GM23248 (cell line): ENCODE data around the gene RNF135. TPM values are rescaled to one million over a fixed set of nuclear protein-coding genes. Genes with fewer than 3 reads are reported as not detected.
A peak's percentile ranks its signal among the peaks of the same experiment; 100 is the strongest.
"Not testable (repeated sequence)": the region's sequence is repeated elsewhere in the genome, so short reads cannot be mapped to it uniquely, and the experiment has no call there.

ENCODE experiments used
- DNase-seq: peaks from one replicate; pipeline ENCODE4 v3.0.0-alpha.2; 2015
- H2AFZ ChIP-seq: fragments of 200-600 bp; sonication (generic); 2 replicates; pipeline ENCODE4 v1.6.1; 2016; ENCODE audit warnings: antibody characterized with exemption
- H3F3A ChIP-seq: fragments of 200-600 bp; sonication (generic); 2 replicates; pipeline ENCODE4 v1.6.1; 2016; ENCODE audit warnings: mild to moderate bottlenecking, antibody characterized with exemption, mixed run types; ENCODE audit not compliant: insufficient read depth
- H3K27ac ChIP-seq: fragments of 200-600 bp; sonication (generic); 2 replicates; pipeline ENCODE4 v1.5.1; 2016; ENCODE audit warnings: mild to moderate bottlenecking
- H3K27me3 ChIP-seq: fragments of 200-600 bp; sonication (generic); replicated peaks from 2 replicates; pipeline ENCODE4 v1.6.1; 2016; ENCODE audit warnings: mild to moderate bottlenecking; ENCODE audit not compliant: insufficient read depth
- H3K36me3 ChIP-seq: fragments of 200-600 bp; sonication (generic); 2 replicates; pipeline ENCODE4 v1.6.1; 2016; ENCODE audit warnings: low read depth, mild to moderate bottlenecking
- H3K4me1 ChIP-seq: fragments of 200-600 bp; sonication (generic); 2 replicates; pipeline ENCODE4 v1.6.1; 2016; ENCODE audit warnings: mild to moderate bottlenecking; ENCODE audit not compliant: insufficient read depth
- H3K4me2 ChIP-seq: fragments of 200-600 bp; sonication (generic); one replicate; pipeline ENCODE4 v1.6.1; 2016; ENCODE audit warnings: mild to moderate bottlenecking; ENCODE audit not compliant: unreplicated experiment
- H3K4me3 ChIP-seq: fragments of 200-600 bp; sonication (generic); 2 replicates; pipeline ENCODE4 v1.5.1; 2016; ENCODE audit warnings: mild to moderate bottlenecking
- H3K79me2 ChIP-seq: fragments of 200-600 bp; sonication (generic); 2 replicates; pipeline ENCODE4 v1.6.1; 2016; ENCODE audit warnings: mild to moderate bottlenecking; ENCODE audit not compliant: insufficient read depth
- H3K9ac ChIP-seq: fragments of 200-600 bp; sonication (generic); 2 replicates; pipeline ENCODE4 v1.6.1; 2016; ENCODE audit warnings: mild to moderate bottlenecking
- H3K9me2 ChIP-seq: fragments of 200-600 bp; sonication (generic); 2 replicates; pipeline ENCODE4 v1.6.1; 2016; ENCODE audit warnings: mixed run types, mild to moderate bottlenecking, moderate library complexity; ENCODE audit not compliant: insufficient read depth
- H3K9me3 ChIP-seq: fragments of 200-600 bp; sonication (generic); one replicate; pipeline ENCODE4 v1.6.1; 2017; ENCODE audit warnings: low read depth
- H4K20me1 ChIP-seq: fragments of 200-600 bp; sonication (generic); 2 replicates; pipeline ENCODE4 v1.6.0; 2016; ENCODE audit not compliant: insufficient read depth
- EZH2 ChIP-seq: fragments of 200-600 bp; sonication (generic); IDR thresholded peaks from 2 replicates; pipeline ENCODE4 v1.6.1; 2018; ENCODE audit warnings: antibody characterized with exemption, mild to moderate bottlenecking; ENCODE audit not compliant: insufficient read depth, poor library complexity, severe bottlenecking
- EZH2phosphoT487 ChIP-seq: fragments of 200-600 bp; sonication (generic); IDR thresholded peaks from 2 replicates; pipeline ENCODE4 v1.6.1; 2018; ENCODE audit warnings: antibody characterized with exemption, moderate library complexity, mild to moderate bottlenecking, low read depth; ENCODE audit not compliant: insufficient read depth
- WGBS, 2 experiments: methylation state at CpG; one replicate each; pipeline ENCODE4 v1.1.6; 2015 to 2017; ENCODE audit warnings: low lambda C conversion rate in 2 of 2, low coverage in 1 of 2; ENCODE audit errors: missing lambda C conversion rate in 2 of 2; 5-methylcytosine and 5-hydroxymethylcytosine counted together
- in situ Hi-C: fragments of 300-500 bp; cut with MboI; formaldehyde crosslinking; loops from 2 replicates; pipeline ENCODE4 v1.15.0; 2020
- polyA plus RNA-seq: library from polyadenylated mRNA; unstranded; fragments of >200 nt; fragmentation: Nextera tagmentation; extraction: Ambion mirVana; gene quantifications from 2 replicates; pipeline ENCODE4 v1.2.1, GENCODE V29; 2016
- total RNA-seq: library from RNA; depleted of rRNA; stranded (reverse); fragments of >200 nt; shearing (Covaris generic); gene quantifications from 2 replicates; pipeline ENCODE4 v1.2.3, GENCODE V29; 2014

RNF135 gene
- total and polyA plus RNA-seq, 2 experiments from 2014 or later: 20.5 to 21.2 TPM

DNA sequence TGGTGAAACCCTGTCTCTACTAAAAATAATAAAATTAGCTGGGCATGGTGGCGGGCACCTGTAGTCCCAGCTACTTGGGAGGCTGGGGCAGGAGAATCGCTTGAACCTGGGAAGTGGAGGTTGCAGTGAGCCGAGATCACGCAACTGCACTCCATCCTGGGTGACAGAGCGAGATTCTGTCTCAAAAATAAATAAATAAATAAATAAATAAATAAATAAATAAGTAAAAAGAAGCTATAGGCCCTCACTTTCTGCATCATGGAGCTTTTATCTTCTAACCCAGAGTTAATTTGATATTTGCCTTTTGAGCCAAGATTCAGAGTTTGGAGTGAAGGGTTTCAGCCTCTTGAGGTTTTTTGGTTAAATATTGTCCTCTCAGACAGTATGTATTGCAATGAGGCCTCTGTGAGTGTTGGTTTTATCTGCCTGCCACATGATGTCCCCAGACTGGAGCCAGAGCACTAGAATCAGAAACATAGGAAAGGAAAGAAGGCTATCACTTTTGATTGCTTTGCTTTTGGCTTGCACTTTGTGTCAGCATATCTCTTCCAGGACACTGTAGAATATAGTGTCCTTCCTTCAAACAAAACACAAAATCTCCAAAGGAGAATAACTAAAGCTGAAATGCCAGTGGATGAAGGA is 32.5 kb downstream of the RNF135 start:
- Histone ChIP-seq H3K9ac (no peak overlapping the region), H3K27me3 (no peaks in the 10 kb centered on the region), H3K4me2 (no peak overlapping the region), H3K9me2 (no peaks in the 10 kb centered on the region), H2AFZ (no peak overlapping the region), H4K20me1 (no peaks in the 10 kb centered on the region), H3K4me1 (no peaks in the 10 kb centered on the region; the same call in 1 of the 2 replicates), H3K36me3 (peaks cover 12% of the 10 kb centered on the region; the same call in 1 of the 2 replicates), H3K4me3 (no peak overlapping the region), H3K79me2 (no peaks in the 10 kb centered on the region), H3F3A (peaks cover 5% of the 10 kb centered on the region), H3K9me3 (no peaks in the 10 kb centered on the region), H3K27ac (no peak overlapping the region)
- TF ChIP-seq EZH2 (no peak), EZH2phosphoT487 (no peak)
- DNase-seq: no peak
- WGBS, 2 experiments: 95 to 98% methylated on average over 5 of the region's 5 CpGs
- in situ Hi-C loops: loop anchor here (25.0 kb wide), 1 partner anchor 359 kb away; no protein-coding TSS in a partner anchor

DNA sequence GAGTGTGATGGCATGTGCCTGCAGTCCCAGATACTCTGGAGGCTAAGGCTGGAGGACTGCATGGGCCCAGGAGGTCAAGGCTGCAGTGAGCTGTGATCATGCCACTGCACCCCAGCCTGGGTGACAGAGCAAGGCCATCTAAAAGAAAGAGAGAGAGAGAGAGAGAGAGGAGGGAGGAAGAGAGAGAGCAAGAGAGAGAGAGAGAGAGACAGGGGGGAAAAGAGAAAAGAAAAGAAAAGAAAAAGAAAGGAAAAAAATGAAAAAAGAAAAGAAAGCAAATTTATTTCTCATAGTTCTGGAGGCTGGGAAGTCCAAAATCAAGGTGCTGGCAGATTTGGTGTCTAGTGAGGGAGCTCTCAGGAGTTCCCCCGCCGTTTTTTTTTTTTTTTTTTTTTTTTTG is 33.3 kb downstream of the RNF135 start:
- H4K20me1 ChIP-seq: no peaks in the 10 kb centered on the region
- no peaks in the 10 kb centered on the region for H3K79me2 ChIP-seq
- no peak overlapping the region for H3K4me3 ChIP-seq
- H3K36me3 ChIP-seq: peaks cover 7% of the 10 kb centered on the region; the same call in 1 of the 2 replicates
- no peaks in the 10 kb centered on the region for H3K27me3 ChIP-seq
- no peak overlapping the region for H3K9ac ChIP-seq
- H3K9me2 ChIP-seq: no peaks in the 10 kb centered on the region
- no peak overlapping the region for H3K27ac ChIP-seq
- no peak overlapping the region for H3K4me2 ChIP-seq
- H3F3A ChIP-seq: peaks cover 5% of the 10 kb centered on the region
- no peaks in the 10 kb centered on the region for H3K9me3 ChIP-seq
- H3K4me1 ChIP-seq: no peaks in the 10 kb centered on the region; the same call in 1 of the 2 replicates
- no peak overlapping the region for H2AFZ ChIP-seq
- TF ChIP-seq EZH2: no peak
- no peak for TF ChIP-seq EZH2phosphoT487
- WGBS, 2 experiments: 98 to 100% methylated on average over 2 of the region's 2 CpGs
- in situ Hi-C loops: loop anchor here (25.0 kb wide), 1 partner anchor 358 kb away; no protein-coding TSS in a partner anchor
- DNase-seq: no peak

DNA sequence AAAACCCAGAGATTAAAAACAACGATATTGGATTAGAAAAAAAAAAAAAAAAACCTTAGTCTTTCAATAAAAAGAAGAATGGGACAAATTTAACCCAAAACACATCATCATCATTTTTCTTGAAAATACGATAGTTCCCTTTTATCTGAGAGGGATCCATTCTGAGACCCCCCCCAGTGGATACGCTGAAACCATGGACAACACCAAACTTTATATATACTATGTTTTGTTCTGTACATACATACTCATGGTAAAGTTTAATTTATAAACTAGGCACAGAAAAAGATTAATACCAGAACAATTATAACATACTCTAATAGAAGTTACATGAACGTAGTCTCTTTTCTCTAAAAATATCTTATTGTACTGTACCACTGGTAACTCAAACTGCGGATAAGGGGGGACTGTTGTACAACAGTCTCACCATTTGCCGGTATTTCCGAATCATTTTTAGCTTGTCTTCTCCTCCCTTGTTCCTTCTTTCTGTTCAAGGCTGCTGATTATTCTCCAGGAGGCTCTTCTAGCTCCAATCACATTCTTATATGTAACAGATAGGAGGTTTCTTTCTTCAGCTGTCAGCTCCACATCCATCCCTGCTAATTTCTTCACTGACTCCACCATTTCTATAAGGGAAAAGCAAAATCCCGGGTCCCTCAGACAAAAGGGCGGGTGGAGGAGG is 37.0 kb downstream of the RNF135 start:
- Histone ChIP-seq H3K27ac (no peak overlapping the region), H3K79me2 (no peaks in the 10 kb centered on the region), H3K4me1 (peaks cover 23% of the 10 kb centered on the region), H4K20me1 (no peaks in the 10 kb centered on the region), H3K4me2 (peak overlapping the region; percentile 77), H2AFZ (peak overlapping the region; percentile 92), H3K4me3 (peak overlapping the region; percentile 71), H3K27me3 (no peaks in the 10 kb centered on the region), H3F3A (peaks cover 31% of the 10 kb centered on the region), H3K9ac (peak overlapping the region; percentile 73), H3K9me3 (no peaks in the 10 kb centered on the region), H3K36me3 (no peaks in the 10 kb centered on the region; the same call in 1 of the 2 replicates), H3K9me2 (no peaks in the 10 kb centered on the region)
- TF ChIP-seq EZH2phosphoT487: no peak
- no peak for TF ChIP-seq EZH2
- WGBS, 2 experiments: 49 to 50% methylated on average over 9 of the region's 9 CpGs
- in situ Hi-C loops: loop anchor here (25.0 kb wide), 1 partner anchor 354 kb away; no protein-coding TSS in a partner anchor
- DNase-seq: no peak

GRCh38 chr17:31008374-31009041 is 37.7 kb downstream of the RNF135 start:
- Histone ChIP-seq H4K20me1 (no peaks in the 10 kb centered on the region), H3K27ac (no peak overlapping the region), H3K9me3 (no peaks in the 10 kb centered on the region), H3K9ac (peak overlapping the region; percentile 73), H3K4me3 (peak overlapping the region; percentile 71), H3K27me3 (no peaks in the 10 kb centered on the region), H3K4me1 (peaks cover 23% of the 10 kb centered on the region), H3K36me3 (no peaks in the 10 kb centered on the region), H2AFZ (peak overlapping the region; percentile 92), H3K79me2 (peaks cover 5% of the 10 kb centered on the region; the same call in 1 of the 2 replicates), H3K9me2 (no peaks in the 10 kb centered on the region), H3K4me2 (peak overlapping the region; percentile 77), H3F3A (peaks cover 31% of the 10 kb centered on the region)
- in situ Hi-C loops: loop anchor here (25.0 kb wide), 1 partner anchor 354 kb away; no protein-coding TSS in a partner anchor
- DNase-seq: peak; percentile 82
- TF ChIP-seq EZH2phosphoT487 (no peak), EZH2 (no peak)
- 3 to 4% methylated on average over 49 to 64 of the region's 65 CpGs for WGBS, 2 experiments

- Histone ChIP-seq H3K4me1 (peaks cover 23% of the 10 kb centered on the region), H3F3A (peaks cover 31% of the 10 kb centered on the region), H2AFZ (peak overlapping the region; percentile 92), H3K9ac (peak overlapping the region; percentile 73), H3K4me2 (peak overlapping the region; percentile 77), H3K4me3 (peak overlapping the region; percentile 71), H3K79me2 (peaks cover 12% of the 10 kb centered on the region; the same call in 1 of the 2 replicates)
- in situ Hi-C loops: loop anchor here (25.0 kb wide), 1 partner anchor 353 kb away; no protein-coding TSS in a partner anchor
- DNase-seq: peak; percentile 25
- H3K36me3 ChIP-seq, H4K20me1 ChIP-seq, H3K9me3 ChIP-seq, H3K27me3 ChIP-seq, H3K9me2 ChIP-seq, H3K27ac ChIP-seq: not testable (repeated sequence)
- 18 to 22% methylated on average over 31 to 34 of the region's 34 CpGs for WGBS, 2 experiments
These were observed 38.3 kb downstream of the RNF135 start for GRCh38 chr17:31009042-31009702.

- Histone ChIP-seq H3F3A (peaks cover 31% of the 10 kb centered on the region), H3K4me1 (peaks cover 23% of the 10 kb centered on the region), H3K27ac (0 out of 2 replicates have a peak overlapping the region, but pooled peaks have one; percentile 2), H3K4me2 (peak overlapping the region; percentile 80), H3K79me2 (peaks cover 16% of the 10 kb centered on the region; the same call in 1 of the 2 replicates)
- 87 to 90% methylated on average over 3 of the region's 3 CpGs for WGBS, 2 experiments
- H3K4me3 ChIP-seq, H4K20me1 ChIP-seq, H3K36me3 ChIP-seq, H3K27me3 ChIP-seq, H3K9ac ChIP-seq, H3K9me2 ChIP-seq, H3K9me3 ChIP-seq, H2AFZ ChIP-seq: not testable (repeated sequence)
- peak; percentile 7 for DNase-seq
- in situ Hi-C loops: loop anchor here (10.0 to 25.0 kb wide), 2 partner anchors 205 to 352 kb away; no protein-coding TSS in a partner anchor
These were observed 39.2 kb downstream of the RNF135 start for GRCh38 chr17:31010014-31010413.
